Cardiac muscle cell (in vitro differentiated cells and primary cell): ENCODE results near the gene UNC5C. TPM values are rescaled to one million over a fixed set of nuclear protein-coding genes. Genes with fewer than 3 reads are reported as not detected.

Experiments
- DNase-seq, 2 donors: peaks; one replicate each; pipeline versions ENCODE4 v3.0.0 to v3.0.0-alpha.2; 2010 to 2017; ENCODE audit warnings: low read depth in 1 of 2, low spot score in 1 of 2
- H3K27ac ChIP-seq: fragments of 200-600 bp; sonication (generic); 2 replicates; pipeline ENCODE4 v1.5.1; 2016
- H3K27me3 ChIP-seq: fragments of 200-600 bp; sonication (generic); 2 replicates; pipeline ENCODE4 v1.6.0; 2016; ENCODE audit warnings: control low read depth
- H3K36me3 ChIP-seq: fragments of 200-600 bp; sonication (generic); 2 replicates; pipeline ENCODE4 v1.5.1; 2016; ENCODE audit warnings: control low read depth
- H3K4me1 ChIP-seq: fragments of 200-600 bp; sonication (generic); 2 replicates; pipeline ENCODE4 v1.8.1; 2017; ENCODE audit warnings: low read depth, mild to moderate bottlenecking, mixed run types
- H3K4me3 ChIP-seq: fragments of 200-600 bp; sonication (generic); 2 replicates; pipeline ENCODE4 v1.5.1; 2016; ENCODE audit warnings: mild to moderate bottlenecking
- H3K9me3 ChIP-seq: fragments of 200-600 bp; sonication (generic); 2 replicates; pipeline ENCODE4 v1.5.1; 2017; ENCODE audit warnings: low read depth, mild to moderate bottlenecking, control low read depth
- CTCF ChIP-seq: IDR thresholded peaks from 2 replicates; pipeline ENCODE4 v1.5.1; 2012; ENCODE audit warnings: low read depth, mild to moderate bottlenecking, low read length
- polyA plus RNA-seq: library from polyadenylated mRNA; unstranded; fragments of >200 nt; fragmentation: Nextera tagmentation; extraction: Ambion mirVana; gene quantifications from 2 replicates; pipeline ENCODE4 v1.2.1, GENCODE V29; 2016
- total RNA-seq: library from RNA; depleted of rRNA; stranded (reverse); fragments of >200 nt; gene quantifications from 2 replicates; pipeline ENCODE4 v1.2.3, GENCODE V29; 2016

The UNC5C gene
- total and polyA plus RNA-seq, 2 experiments from 2014 or later: 13.4 to 28.4 TPM

DNA sequence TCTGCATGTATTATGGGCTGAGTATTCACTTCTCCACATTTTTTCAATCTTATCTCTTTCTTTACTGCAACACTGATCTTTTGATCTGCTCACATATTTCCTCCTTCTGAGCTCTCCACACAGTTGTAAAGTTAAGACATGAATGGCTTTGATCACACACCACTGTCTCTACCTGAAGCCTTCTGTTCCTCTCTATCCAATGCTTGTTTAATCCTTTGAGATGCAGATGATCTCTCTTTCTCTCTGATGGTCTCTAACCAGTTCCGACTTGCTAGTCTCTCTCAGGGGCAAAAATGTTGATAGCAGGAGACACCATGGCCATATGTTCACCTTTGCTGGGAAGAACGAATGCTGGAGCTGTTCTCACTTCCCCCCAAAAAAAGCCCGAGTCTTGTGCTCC lies 162.4 kb downstream of the UNC5C start:
- H3K27me3 ChIP-seq: no peaks in the 10 kb centered on the region
- H3K4me1 ChIP-seq: peaks cover 7% of the 10 kb centered on the region
- no peaks in the 10 kb centered on the region for H3K36me3 ChIP-seq
- no peaks in the 10 kb centered on the region for H3K9me3 ChIP-seq
- H3K4me3 ChIP-seq: no peak overlapping the region
- DNase-seq: no peak
- no peak overlapping the region for H3K27ac ChIP-seq
- no peak for TF ChIP-seq CTCF

GRCh38 chr4:95381843-95382580 lies 166.8 kb downstream of the UNC5C start:
- no peaks in the 10 kb centered on the region for H3K9me3 ChIP-seq
- no peaks in the 10 kb centered on the region for H3K27me3 ChIP-seq
- TF ChIP-seq CTCF: no peak
- H3K4me3 ChIP-seq: no peak overlapping the region
- H3K4me1 ChIP-seq: no peaks in the 10 kb centered on the region
- DNase-seq: no peak
- H3K27ac ChIP-seq: no peak overlapping the region
- no peaks in the 10 kb centered on the region for H3K36me3 ChIP-seq

DNA sequence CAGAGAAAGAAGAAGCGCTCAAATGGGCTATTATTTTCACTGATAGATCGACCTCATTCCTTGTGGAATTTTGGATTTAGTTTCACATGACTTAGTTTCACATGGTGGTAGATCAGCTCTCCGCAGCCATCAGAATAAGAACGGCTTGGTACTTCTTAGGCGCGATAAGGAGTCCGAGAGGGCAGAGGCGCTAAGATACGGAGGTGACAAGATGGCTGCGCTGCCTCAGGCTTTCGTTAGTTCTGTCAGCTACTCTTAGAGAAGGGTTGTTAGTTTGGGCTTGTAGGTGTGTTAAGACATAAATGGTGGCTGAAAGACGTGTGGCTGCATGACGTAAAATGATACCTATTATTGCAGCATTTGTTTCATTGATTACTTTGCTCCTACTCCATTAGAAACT lies 169.1 kb downstream of the UNC5C start:
- Histone ChIP-seq H3K4me1 (no peaks in the 10 kb centered on the region), H3K4me3 (no peak overlapping the region), H3K27me3 (no peaks in the 10 kb centered on the region), H3K27ac (no peak overlapping the region), H3K9me3 (no peaks in the 10 kb centered on the region), H3K36me3 (no peaks in the 10 kb centered on the region)
- DNase-seq: no peak
- no peak for TF ChIP-seq CTCF

GRCh38 chr4:95377366-95377900 lies 171.3 kb downstream of the UNC5C start:
- TF ChIP-seq CTCF: no peak

GRCh38 chr4:95371476-95372224 lies 177.1 kb downstream of the UNC5C start:
- Histone ChIP-seq H3K36me3 (no peaks in the 10 kb centered on the region), H3K27me3 (no peaks in the 10 kb centered on the region), H3K4me1 (no peaks in the 10 kb centered on the region), H3K9me3 (no peaks in the 10 kb centered on the region), H3K27ac (no peak overlapping the region), H3K4me3 (no peak overlapping the region)
- no peak for TF ChIP-seq CTCF
- DNase-seq: no peak

More at GRCh38 chr4:95377366-95377900, 171.3 kb downstream of the UNC5C start:
- Histone ChIP-seq H3K27ac (no peak overlapping the region), H3K27me3 (no peaks in the 10 kb centered on the region), H3K4me3 (no peak overlapping the region), H3K36me3 (no peaks in the 10 kb centered on the region), H3K4me1 (no peaks in the 10 kb centered on the region), H3K9me3 (no peaks in the 10 kb centered on the region)
- no peak for DNase-seq
